ENCODE results near the gene SYT15.
"Not testable (repeated sequence)": the region's sequence is repeated elsewhere in the genome, so short reads cannot be mapped to it uniquely, and the experiment has no call there.

The SYT15 gene

GRCh38 chr10:46578474-46579178 is at the start of gene SYT15:
Gene SYT15 (plus strand): TSS chr10:46579128. CDS start chr10:46579169, 41 bp downstream.
- DNase-seq (ENCODE audit: low spot score), result not testable (repeated sequence)

GRCh38 chr10:46529742-46530141 is 49.2 kb upstream of the SYT15 start:
- DNase-seq (ENCODE audit: low spot score), result not testable (repeated sequence)

GRCh38 chr10:46530249-46531186 is 48.4 kb upstream of the SYT15 start:
- DNase-seq (ENCODE audit: low spot score), result no peak

GRCh38 chr10:46532256-46532655 is 46.7 kb upstream of the SYT15 start:
- DNase-seq (ENCODE audit: low spot score), result not testable (repeated sequence)

- DNase-seq (ENCODE audit: low spot score), result no peak
These were observed 44.0 kb upstream of the SYT15 start for GRCh38 chr10:46534828-46535524.

- DNase-seq (ENCODE audit: low spot score), result no peak
These were observed 42.8 kb upstream of the SYT15 start for GRCh38 chr10:46536171-46536570.

- no peak for DNase-seq (ENCODE audit: low spot score)
These were observed 42.1 kb upstream of the SYT15 start for GRCh38 chr10:46536781-46537180.

- DNase-seq (ENCODE audit: low spot score), result no peak
These were observed 41.6 kb upstream of the SYT15 start for GRCh38 chr10:46537309-46537708.

GRCh38 chr10:46538155-46538554 is 40.8 kb upstream of the SYT15 start:
- no peak for DNase-seq (ENCODE audit: low spot score)

- DNase-seq (ENCODE audit: low spot score), result no peak
These were observed 40.1 kb upstream of the SYT15 start for GRCh38 chr10:46538717-46539426.

GRCh38 chr10:46539596-46540411 is 39.1 kb upstream of the SYT15 start:
- no peak for DNase-seq (ENCODE audit: low spot score)

- DNase-seq (ENCODE audit: low spot score), result no peak
These were observed 38.4 kb upstream of the SYT15 start for GRCh38 chr10:46540412-46541016.

- no peak for DNase-seq (ENCODE audit: low spot score)
These were observed 37.8 kb upstream of the SYT15 start for GRCh38 chr10:46541017-46541661.

GRCh38 chr10:46541735-46542566 is 37.0 kb upstream of the SYT15 start:
- DNase-seq (ENCODE audit: low spot score), result no peak

GRCh38 chr10:46542567-46543465 is 36.1 kb upstream of the SYT15 start:
- no peak for DNase-seq (ENCODE audit: low spot score)

GRCh38 chr10:46543466-46544377 is 35.2 kb upstream of the SYT15 start:
- no peak for DNase-seq (ENCODE audit: low spot score)

Data from hematopoietic multipotent progenitor cell treated with erythropoietin and hydrocortisone succinate and interleukin-3 and kit ligand, for 15 days (in vitro differentiated cells).